Stimulated activated CD8-positive, alpha-beta memory T cell treated with anti-CD3 and anti-CD28 coated beads, Interleukin-7, amount 100 ng/mL, for 4 hours (primary cell): ENCODE measurements around the gene OCSTAMP.

ENCODE experiments used
- DNase-seq, 2 donors: peaks; one replicate each; pipeline ENCODE4 v3.0.0-alpha.2; 2020; ENCODE audit warnings: low read depth in 2 of 2

Gene OCSTAMP

DNA sequence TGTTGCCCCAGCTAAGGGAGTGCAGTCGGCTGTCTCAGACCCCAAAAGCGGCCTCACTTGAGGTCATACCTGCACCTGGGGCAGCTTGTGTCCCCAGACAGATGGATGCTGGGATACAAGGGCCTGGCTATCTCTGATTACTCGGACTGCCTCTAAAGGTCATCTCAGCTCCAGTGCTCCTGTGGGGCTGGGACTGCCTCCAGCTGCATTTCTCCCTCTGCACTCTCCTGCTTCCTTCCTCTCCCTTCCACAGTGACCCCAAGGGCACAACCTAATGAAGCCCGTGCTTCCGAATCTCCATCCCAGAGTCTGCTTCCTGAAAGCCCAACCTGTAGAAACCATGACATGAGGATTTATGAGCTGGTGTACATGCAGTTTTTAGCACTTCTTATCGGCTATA lies 22.8 kb upstream of the OCSTAMP start:
- DNase-seq = no peak

DNA sequence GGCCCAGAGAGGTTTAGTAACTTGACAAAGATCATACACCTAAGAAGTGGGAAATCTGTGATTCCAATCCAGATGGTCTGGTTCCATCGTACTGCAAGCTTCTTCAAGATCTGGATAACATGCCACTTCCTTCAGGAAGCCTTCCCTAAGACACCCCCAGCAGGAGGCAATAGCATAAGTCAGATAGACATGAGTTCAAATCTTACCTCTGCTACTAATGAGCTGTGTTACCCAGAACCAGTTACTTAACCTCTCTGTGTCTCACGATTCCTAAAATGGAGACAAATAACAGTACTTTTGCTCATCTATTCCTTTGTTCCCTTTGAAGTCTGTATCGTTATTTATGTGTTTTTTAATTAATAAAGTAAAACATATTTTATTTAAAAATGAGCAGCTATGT lies 22.3 kb upstream of the OCSTAMP start:
- no peak for DNase-seq

DNA sequence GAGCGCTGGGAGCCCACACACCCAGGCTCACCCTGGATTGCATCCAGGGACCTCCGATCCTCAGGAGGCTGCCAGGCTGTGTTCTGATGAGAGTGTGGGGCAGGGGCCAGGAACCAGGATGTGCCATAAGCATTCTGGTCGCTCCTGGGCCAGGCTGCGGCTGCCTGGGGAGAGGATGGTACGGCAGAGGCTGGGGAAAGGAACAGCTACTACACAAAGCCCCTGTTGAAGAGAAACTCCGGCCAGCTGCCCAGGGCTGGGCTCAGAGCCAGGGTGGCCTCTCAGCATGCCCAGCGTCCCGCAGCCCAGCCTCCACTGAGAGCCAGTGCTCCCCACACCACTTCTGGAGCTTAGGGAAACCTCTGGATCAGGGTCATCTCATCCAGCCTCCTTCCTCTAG lies 21.7 kb upstream of the OCSTAMP start:
- no peak for DNase-seq

DNA sequence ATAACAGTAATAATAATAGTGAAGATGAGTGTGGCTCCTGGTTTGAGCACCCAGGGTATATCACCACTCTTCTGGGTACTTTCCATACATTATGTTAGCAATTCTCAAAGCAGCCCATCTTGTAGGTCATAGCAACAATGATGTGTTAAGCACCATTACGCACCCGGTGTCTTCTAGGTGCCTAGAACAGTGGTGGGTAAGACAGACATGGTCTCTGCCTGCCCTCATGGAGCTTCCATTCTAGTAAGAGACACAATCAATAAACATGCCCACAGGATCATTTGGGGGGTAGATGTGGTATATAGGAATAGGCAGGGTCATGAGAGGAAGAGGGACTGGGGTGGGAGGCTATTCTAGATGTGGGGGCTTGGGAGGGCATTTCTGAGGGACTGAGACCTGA lies 21.0 kb upstream of the OCSTAMP start:
- DNase-seq = no peak

DNA sequence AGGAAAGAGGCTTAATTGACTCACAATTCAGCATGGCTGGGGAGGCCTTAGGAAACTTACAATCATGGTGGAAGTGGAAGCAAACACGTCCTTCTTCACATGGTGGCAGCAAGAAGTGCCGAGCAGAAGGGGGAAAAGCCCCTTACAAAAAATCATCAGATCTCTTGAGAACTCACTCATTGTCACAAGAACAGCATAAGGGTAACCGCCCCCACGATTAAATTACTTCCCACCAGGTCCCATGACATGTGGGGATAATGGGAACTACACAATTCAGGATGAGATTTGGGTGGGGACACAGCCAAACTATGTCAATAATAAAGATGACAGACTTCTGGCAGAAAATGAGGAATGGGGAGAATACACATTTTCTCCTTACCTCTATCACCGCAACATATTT lies 20.5 kb upstream of the OCSTAMP start:
- DNase-seq = no peak

DNA sequence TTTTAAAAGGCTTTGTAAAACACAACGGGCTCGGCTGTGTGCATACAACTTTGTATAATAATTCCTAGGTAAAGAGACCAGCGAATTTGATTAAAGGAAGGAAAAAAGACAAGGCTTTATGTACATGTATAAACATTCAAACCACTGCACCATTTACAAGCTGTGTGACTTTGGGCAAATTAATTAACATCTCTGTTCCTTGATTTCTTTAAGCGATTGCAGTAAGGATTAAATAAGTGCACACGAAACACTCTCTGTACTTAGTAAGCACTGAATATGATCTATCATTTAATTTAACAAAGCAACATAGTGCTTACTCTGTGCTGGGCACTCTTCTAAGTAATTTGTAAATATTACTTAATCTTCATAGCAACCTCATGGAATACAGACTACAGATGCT lies 19.5 kb upstream of the OCSTAMP start:
- no peak for DNase-seq

DNA sequence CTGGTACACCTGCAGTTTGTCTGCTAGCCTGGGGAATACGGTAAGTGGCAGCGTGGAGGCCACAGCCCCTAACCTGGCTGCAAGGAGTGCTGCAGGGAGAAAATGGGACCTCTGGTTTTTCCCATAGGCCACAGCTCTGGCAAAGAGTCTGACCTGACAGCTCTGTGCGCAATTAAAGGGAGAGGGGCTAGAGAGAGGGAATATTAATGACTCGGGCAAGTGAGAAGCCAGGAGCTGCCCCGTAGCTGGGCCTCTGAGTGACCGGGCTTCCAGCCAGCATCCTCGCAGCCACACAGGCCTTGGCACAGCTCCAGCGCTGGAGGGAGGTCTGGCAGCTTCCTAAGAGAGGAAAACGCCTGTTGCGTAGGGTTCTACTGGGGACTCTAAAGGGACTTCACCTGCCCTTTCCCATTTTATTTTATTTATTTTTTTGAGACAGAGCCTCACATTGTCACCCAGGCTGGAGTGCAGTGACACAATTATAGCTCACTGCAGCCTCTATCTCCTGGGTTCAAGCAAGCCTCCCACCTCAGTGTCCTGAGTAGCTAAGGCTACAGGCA lies 18.2 kb upstream of the OCSTAMP start:
- DNase-seq = no peak

DNA sequence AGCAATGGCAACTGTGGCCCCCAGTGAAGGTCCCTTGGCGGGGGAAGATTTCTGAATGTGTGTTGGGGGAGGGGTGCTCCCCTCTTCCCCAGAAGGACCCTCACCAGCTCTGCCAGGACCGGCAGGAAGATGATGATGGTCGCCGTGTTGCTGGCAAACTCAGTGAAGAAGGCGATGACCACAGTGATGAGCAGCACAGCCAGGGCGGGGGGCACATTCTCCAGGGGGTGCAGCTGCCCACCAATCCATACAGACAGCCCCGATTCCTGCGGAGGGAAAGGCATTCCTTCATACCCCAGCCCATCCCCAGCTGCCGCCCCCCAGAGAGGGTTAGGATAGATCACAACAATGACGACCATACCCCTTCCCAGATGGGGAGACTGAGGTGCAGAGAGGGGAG lies 15.7 kb upstream of the OCSTAMP start:
- no peak for DNase-seq

DNA sequence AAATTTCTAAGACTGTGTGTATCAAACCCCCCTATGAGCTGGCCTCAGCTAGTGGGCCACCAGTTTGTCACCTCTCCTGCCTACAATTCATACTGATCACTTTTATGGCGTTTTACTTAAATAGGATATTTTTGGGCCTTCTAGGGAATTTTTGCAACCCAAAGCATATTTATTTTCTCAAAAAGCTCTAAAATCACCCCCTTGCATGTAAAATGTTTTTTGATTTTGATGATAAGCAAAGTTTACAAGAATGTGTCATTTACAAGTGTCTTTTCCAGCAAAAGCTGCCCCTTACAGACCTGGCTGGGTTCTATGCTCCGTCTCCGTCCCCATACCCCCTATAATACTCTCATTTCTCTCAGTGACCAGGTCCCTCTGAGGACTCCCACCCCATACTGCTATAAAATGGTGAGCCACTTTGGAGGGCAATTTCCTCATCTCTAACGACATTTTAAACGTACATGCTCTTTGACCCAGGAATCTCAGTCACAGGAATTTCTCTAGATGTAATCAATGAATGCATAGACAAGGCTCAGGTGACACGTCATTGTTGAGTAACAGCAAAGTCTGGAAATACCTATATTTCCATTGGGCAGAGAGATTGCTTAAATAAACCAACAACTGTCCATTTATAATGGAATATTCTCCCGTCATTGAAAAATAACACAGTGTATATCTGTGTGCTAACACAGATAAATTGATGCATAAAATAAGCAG lies 13.9 kb upstream of the OCSTAMP start:
- DNase-seq = no peak

DNA sequence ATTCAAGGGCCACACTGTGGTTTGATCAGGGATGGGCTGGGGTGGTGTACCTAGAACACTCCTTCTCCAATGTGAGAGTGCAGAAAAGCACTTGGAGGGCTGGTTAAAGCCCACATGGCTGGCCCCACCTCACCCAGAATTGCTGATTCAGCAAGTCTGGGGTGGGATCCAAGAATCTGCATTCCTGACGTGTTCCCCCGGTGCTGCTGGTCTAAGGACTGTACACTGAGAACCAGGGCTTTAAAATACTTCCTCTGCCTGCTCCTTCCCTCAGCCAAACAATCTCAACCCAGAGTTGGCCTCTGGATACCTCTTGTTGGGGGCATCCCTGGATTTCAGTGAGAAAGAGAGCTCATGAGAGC lies 13.4 kb upstream of the OCSTAMP start:
- DNase-seq = no peak

DNA sequence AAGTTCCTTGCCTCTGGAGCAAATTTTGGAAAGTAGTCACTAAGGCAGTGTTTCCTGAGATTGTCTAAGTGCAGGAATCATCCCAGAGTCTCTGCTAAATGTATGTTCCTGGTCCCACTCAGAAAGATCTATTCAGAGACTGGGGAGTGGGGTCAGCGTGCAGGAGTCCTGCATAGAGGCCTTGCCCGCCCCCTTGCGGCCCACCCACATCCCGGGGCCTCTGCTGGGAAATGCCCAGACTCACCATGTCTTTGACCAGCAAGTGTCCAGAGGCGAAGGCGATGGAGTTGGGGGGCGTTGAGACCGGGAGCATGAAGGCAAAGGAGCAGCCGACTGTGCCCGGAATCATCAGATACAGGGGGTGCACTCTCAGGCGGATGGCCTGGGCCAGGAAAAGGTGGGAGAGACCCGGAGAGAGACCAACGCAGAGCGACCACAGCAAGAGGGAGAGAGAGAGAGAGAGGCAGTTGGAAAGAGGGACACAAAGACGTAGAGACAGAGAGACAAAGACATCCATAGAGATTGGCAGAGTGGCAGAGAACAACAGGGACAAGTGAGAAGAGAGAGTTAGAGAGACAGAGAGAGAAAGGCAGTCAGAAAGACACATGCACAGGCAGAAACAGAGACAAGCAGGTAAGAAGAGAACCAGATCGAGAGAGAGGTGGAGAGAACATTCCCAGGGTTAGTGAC lies 12.9 kb upstream of the OCSTAMP start:
- DNase-seq = no peak

DNA sequence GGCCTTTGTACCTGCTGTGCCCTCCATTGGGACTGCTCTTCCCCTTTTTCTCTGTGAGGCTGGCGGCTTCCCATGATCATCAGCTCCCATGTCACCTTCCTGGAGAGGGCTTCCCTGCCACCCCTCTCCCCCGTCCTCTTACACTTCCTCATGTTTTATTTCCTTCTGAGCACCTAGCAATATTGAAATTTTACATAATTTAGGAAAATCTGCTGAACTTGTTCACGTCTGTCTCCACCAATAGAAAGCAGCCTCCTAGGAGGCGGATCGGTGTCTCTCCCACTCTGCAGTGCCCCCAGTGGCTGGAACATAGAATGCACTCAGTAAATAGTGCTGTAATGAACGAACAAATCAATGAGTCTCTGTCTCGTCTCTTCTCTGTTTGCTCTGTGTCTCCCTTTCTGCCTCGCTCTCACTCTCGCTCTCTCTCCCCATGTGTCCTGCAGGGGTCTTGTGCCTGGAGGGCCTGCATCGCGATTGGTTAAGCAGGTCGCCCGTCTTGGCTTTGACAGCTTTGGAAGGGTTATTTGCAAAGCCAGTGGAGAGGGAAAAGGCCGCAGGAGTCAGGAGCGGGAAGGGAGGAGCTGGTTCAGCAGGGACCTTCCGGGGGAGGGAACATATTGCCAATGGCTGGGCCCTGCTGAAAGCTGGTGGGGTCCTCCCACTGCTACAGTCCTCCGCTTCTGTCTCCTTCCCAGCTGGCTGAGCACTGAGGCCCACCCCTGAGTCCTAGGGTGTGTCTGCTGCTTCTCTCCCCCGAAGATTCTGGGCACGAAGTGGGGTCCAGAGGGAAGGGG lies 12.1 kb upstream of the OCSTAMP start:
- peak; percentile 20 to 39 for DNase-seq

DNA sequence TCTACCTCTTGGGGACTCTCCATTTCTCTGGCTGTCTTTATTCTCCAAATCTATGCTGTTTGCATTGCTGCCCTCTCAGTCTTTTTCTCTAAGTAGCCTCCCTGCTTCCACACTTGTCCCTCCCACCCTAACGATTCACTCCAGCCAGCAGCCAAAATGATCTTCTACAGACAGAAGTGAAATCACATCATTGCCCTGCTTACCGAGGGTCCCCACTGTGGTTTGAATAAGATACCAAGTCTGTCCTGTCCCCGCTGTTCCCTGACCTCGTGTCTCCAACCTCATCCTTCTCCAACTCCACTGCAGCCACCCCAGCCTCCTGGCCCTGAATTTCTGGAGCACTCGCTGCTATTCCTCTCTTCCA lies 11.5 kb upstream of the OCSTAMP start:
- DNase-seq = no peak

DNA sequence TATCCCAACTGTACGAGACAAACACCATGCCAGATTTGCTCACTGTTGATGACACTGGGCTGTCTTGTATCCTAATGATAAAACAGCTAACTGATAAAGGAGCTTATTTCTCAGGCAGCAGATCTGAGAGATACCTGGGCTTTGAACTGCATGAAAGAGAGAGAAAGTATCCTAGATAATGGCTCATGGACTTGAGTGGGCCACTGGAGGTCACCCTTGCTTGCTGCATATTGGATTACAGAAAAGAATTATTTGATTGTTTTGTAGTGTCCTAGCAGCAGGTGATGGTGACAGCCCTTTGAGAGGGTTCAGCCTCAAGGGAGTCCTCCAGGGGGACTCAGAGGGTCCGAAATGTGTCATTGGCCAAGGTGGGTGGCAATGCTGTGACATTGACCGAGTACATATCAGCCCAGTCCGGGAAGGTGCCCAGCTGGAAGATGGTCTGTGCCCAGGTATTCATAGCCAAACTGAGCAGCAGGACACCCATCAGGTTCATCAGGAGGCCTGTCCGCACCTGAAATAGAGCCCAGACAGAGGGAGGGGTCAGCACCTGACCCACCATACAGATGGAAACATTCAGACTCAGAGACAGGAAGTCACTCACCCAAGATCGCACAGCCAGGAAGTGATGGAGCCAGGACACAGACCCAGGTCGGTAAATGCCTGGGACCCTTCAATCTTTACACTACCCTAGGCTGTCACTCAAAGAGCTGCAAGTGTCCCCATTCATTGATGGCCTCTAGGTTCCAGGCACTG lies 9.4 kb upstream of the OCSTAMP start:
- no peak for DNase-seq

DNA sequence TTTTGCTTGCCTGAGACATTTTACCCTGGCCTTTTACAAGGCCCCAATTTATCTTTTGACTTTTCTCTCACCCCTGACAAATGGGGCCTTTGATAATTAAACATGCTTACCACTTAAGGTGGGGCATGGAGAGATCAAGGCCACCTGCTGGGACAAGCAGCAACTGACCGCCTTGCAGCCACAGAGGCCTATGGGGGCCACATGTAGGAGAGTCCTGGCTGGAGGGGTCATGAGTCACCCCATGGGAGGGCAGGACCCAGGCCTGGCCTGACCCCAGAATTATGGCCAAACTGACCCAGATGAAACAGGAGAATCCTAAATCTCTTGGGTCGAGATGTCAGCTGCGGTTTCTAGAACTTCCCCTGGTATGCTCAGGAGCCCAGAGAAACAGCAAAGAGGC lies 8.5 kb upstream of the OCSTAMP start:
- DNase-seq = no peak

DNA sequence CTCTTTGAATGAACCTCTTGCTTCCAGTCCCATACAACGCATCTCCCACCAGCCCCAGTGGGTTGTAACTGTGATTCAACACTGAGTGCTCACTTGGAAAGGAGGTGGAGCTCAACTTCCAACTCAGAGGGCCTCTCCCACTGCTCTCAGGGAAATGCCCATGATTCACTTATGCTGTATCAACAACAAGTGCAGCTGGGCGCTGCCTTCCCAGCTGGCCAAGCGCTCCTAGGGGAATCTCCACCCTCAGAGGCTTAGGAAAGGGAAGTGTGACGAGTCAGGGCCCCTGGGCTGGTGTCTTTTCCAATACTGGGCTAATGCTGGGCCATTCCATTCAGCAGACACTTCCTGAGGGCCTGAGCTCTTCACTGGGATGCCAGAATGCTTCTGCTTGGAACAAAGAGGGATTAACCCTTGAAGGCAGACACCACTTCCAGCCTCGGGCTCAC lies 8.1 kb upstream of the OCSTAMP start:
- DNase-seq = peak in 1 of 2 donors; percentile 12

DNA sequence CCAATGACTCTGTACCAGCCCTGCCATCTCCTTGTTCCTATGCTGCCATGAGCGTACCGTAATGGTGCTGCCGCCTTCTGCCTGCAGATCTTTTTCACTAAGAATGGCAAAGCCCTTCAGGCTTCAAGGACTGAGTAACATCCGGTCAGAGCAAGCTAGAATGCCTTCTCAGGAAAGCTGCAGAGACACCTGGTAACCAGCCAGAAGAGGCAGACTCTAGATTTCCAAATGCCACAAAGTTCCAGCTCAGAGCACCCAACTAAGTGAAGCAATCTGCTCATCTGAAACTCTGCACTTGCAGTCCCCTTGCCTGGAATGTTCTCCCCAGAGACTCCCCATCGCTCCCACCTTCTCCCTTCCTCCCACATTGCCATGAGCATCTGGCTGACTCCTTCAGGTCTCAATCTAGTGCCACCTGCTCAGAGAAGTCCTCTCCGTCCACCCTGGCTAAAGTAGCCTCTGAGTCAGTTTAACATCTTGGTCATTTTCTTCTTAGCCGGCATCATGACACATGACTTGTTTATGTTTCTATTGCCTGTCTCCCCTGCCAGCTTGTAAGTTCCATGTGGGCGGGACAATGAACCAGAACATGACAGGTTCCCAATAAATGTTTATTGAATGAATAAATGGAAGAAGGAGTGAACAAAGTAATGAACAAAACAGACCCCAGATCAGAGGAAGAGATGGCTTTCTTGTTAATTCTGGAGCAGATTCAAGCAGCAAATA lies 6.9 kb upstream of the OCSTAMP start:
- DNase-seq = no peak

DNA sequence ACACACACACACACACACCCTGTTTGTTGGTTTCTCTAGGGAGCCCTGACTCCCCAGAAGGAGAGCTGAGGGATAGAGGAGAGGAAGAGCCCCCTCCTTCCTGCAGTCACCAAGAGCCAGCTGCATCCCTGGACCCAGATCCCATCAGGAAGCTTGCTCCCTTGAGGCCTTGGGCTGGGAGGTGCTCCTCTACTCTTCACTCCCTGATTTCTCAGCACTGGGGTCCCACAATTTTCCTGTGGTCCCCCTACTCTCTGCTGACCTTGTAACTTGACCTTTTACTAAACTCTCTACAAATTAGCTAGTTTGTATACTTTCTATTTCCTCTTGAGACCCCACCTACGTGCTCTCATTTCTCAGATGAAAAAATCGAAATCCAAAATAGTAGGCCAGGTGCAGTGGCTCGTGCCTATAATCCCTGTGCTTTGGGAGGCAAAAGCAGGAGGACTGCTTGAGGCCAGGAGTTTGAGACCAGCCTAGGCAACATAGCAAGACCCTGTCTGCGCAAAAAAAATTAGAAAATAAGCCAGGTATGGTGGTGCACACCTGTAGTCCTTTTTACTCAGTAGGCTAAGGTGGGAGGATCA lies 5.0 kb upstream of the OCSTAMP start:
- DNase-seq = no peak

DNA sequence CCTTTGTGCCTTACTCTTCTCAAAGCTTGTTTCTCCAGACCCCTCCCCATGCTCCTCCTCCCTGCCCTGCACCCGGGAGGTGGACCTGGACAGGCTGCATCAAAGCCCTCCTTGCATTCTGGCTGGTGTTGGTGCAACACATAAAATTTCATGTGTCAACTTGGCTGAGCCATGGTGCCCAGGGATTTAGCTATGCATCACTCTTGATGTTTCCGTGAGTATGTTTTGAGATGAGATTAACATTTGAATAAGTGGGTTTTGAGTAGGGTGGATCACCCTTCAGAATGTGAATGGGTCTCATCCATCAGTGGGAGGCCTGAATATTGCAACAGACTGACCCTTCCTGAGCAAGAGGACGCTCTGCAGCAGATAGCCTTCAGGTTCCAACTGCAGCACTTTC lies 4.4 kb upstream of the OCSTAMP start:
- no peak for DNase-seq

DNA sequence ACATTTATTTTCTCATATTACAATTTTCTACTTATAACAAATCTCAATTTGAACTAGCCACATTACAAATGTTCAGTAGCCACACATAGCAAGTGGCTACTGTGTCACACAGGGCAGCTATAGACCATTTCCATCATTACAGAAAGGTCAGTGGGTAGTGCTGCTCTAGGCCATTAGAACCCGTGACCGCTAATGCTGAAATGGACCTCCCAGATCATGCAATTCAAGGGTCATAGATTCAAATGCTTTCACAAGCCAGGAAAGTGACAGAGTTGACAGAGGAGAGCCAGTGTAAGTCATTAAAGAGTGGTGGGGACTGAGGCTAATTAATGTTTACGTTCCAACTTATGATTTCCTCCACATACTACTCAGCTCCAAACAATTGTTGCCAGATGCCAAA lies 3.5 kb upstream of the OCSTAMP start:
- DNase-seq = no peak
